Skeletal muscle satellite cell (primary cell): ENCODE data around the gene TRPM7. TPM values are rescaled to one million over a fixed set of nuclear protein-coding genes. Genes with fewer than 3 reads are reported as not detected.

Experiments used
- small RNA-seq: library from RNA; depleted of rRNA; stranded (forward); fragments of <200 nt; gene quantifications from one replicate; pipeline ENCODE3, GENCODE V24; 2012

The TRPM7 gene

Small RNAs within 50 kb of the gene (small RNA-seq; reads per million reads assigned to genes)
- not detected for gene RN7SL354P
